HG03457 (cell line): ENCODE data around the gene PCBD1.

Experiments
- ATAC-seq: cut with Tn5 transposase; IDR thresholded peaks from one replicate; pipeline ENCODE4 v1.9.1; 2021; ENCODE audit warnings: moderate number of reproducible peaks; ENCODE audit not compliant: unreplicated experiment

PCBD1 gene

GRCh38 chr10:70905071-70906021 is 17.0 kb upstream of the PCBD1 start:
- no peak for ATAC-seq

- no peak for ATAC-seq
Observed at GRCh38 chr10:70903262-70903921, 15.0 kb upstream of the PCBD1 start.

GRCh38 chr10:70902661-70903261 is 14.4 kb upstream of the PCBD1 start:
- no peak for ATAC-seq

GRCh38 chr10:70901276-70901878 is 13.0 kb upstream of the PCBD1 start:
- no peak for ATAC-seq

- no peak for ATAC-seq
Observed at GRCh38 chr10:70899096-70899495, 10.7 kb upstream of the PCBD1 start.

- no peak for ATAC-seq
Observed at GRCh38 chr10:70898687-70899086, 10.3 kb upstream of the PCBD1 start.

GRCh38 chr10:70896551-70896950 is 8.2 kb upstream of the PCBD1 start:
- ATAC-seq = no peak

- ATAC-seq = no peak
Observed at GRCh38 chr10:70894416-70894815, 6.1 kb upstream of the PCBD1 start.

- ATAC-seq = no peak
Observed at GRCh38 chr10:70893227-70894006, 5.1 kb upstream of the PCBD1 start.

GRCh38 chr10:70892631-70893030 is 4.3 kb upstream of the PCBD1 start:
- no peak for ATAC-seq

- no peak for ATAC-seq
Observed at GRCh38 chr10:70891627-70892026, 3.3 kb upstream of the PCBD1 start.

GRCh38 chr10:70890917-70891431 is 2.6 kb upstream of the PCBD1 start:
- ATAC-seq = no peak

GRCh38 chr10:70889291-70889690 is 926 bp upstream of the PCBD1 start:
- ATAC-seq = no peak

- ATAC-seq = no peak
Observed at GRCh38 chr10:70886921-70887665, 1.3 kb downstream of the PCBD1 start.

GRCh38 chr10:70885931-70886903 is 2.1 kb downstream of the PCBD1 start:
- no peak for ATAC-seq

GRCh38 chr10:70885481-70885880 is 2.9 kb downstream of the PCBD1 start:
- ATAC-seq = no peak

- no peak for ATAC-seq
Observed at GRCh38 chr10:70884741-70885140, 3.6 kb downstream of the PCBD1 start.

GRCh38 chr10:70880077-70880534 is 8.3 kb downstream of the PCBD1 start:
- ATAC-seq = no peak
